HG02885 (cell line): ENCODE results near the gene VAMP2.
A peak's percentile ranks its signal among the peaks of the same experiment; 100 is the strongest.

Experiments used
- ATAC-seq: cut with Tn5 transposase; IDR thresholded peaks from one replicate; pipeline ENCODE4 v1.9.1; 2021; ENCODE audit warnings: mild to moderate bottlenecking; ENCODE audit not compliant: unreplicated experiment, poor library complexity

The VAMP2 gene

GRCh38 chr17:8162233-8162996 lies at the start of gene VAMP2:
Gene VAMP2, minus strand, starts transcription at chr17:8162948. Its CDS starts 69 bp downstream, at chr17:8162879.
- peak; percentile 46 for ATAC-seq

GRCh38 chr17:8210761-8211458 lies 48.2 kb upstream of the VAMP2 start:
- peak; percentile 3 for ATAC-seq

- ATAC-seq: peak; percentile 93
Measured at GRCh38 chr17:8209907-8210760, 47.4 kb upstream of the VAMP2 start, which contains the start of gene AURKB. Gene AURKB, minus strand, starts transcription at chr17:8210575. Its CDS starts 351 bp downstream, at chr17:8210224.

GRCh38 chr17:8206536-8206935 lies 43.8 kb upstream of the VAMP2 start:
- ATAC-seq: no peak

GRCh38 chr17:8204761-8205555 lies 42.2 kb upstream of the VAMP2 start:
- no peak for ATAC-seq

GRCh38 chr17:8192070-8192815 lies 29.5 kb upstream of the VAMP2 start:
- ATAC-seq: peak; percentile 28

- no peak for ATAC-seq
Measured at GRCh38 chr17:8190506-8190905, 27.8 kb upstream of the VAMP2 start.

GRCh38 chr17:8189711-8190477 lies 27.1 kb upstream of the VAMP2 start, which contains the start of gene BORCS6:
Gene BORCS6, minus strand, starts transcription at chr17:8190180. Its CDS starts 40 bp downstream, at chr17:8190140.
- ATAC-seq: peak; percentile 60

- no peak for ATAC-seq
Measured at GRCh38 chr17:8189041-8189710, 26.4 kb upstream of the VAMP2 start.

GRCh38 chr17:8188263-8188839 lies 25.6 kb upstream of the VAMP2 start:
- ATAC-seq: no peak

GRCh38 chr17:8187517-8188262 lies 24.9 kb upstream of the VAMP2 start:
- peak; percentile 23 for ATAC-seq

GRCh38 chr17:8186787-8187516 lies 24.2 kb upstream of the VAMP2 start:
- ATAC-seq: peak; percentile 30

- ATAC-seq: no peak
Measured at GRCh38 chr17:8186446-8186786, 23.7 kb upstream of the VAMP2 start.

- no peak for ATAC-seq
Measured at GRCh38 chr17:8185582-8186445, 23.1 kb upstream of the VAMP2 start.

GRCh38 chr17:8176998-8177731 lies 14.4 kb upstream of the VAMP2 start:
- no peak for ATAC-seq
